Kidney (tissue), 14 donors: ENCODE measurements around the gene GPR61. TPM values are rescaled to one million over a fixed set of nuclear protein-coding genes. Genes with fewer than 3 reads are reported as not detected.

Experiments used
- DNase-seq, 5 donors: peaks; one replicate each; pipeline ENCODE4 v3.0.0-alpha.2; 2013 to 2020
- FAIRE-seq: peaks from 2 replicates; lab custom pipeline; 2012; peaks lifted over from hg19 to GRCh38; lab: Jason Lieb, UNC
- H3K27ac ChIP-seq, 2 donors: one replicate each; pipeline ENCODE4 v1.7.0; 2013; ENCODE audit warnings: low read depth in 2 of 2, low read length in 2 of 2, inconsistent platforms in 1 of 2
- H3K27me3 ChIP-seq: one replicate; pipeline ENCODE4 v1.7.1; 2013; ENCODE audit warnings: low read length, inconsistent platforms; ENCODE audit not compliant: control insufficient read depth, insufficient read depth
- H3K36me3 ChIP-seq, 3 donors: one replicate each; pipeline versions ENCODE4 v1.7.0 to v1.7.1; 2013; ENCODE audit warnings: low read length in 3 of 3, control low read depth in 1 of 3, inconsistent platforms in 1 of 3; ENCODE audit not compliant: insufficient read depth in 3 of 3, control insufficient read depth in 2 of 3
- H3K4me1 ChIP-seq, 3 donors: one replicate each; pipeline versions ENCODE4 v1.7.0 to v1.7.1; 2013; ENCODE audit warnings: low read length in 3 of 3, inconsistent platforms in 1 of 3, low read depth in 1 of 3; ENCODE audit not compliant: control insufficient read depth in 2 of 3, insufficient read depth in 2 of 3
- H3K4me3 ChIP-seq, 3 donors: one replicate each; pipeline versions ENCODE4 v1.7.0 to v1.8.1; 2013; ENCODE audit warnings: low read length in 3 of 3, control low read depth in 1 of 3, inconsistent platforms in 1 of 3
- H3K9ac ChIP-seq, 3 donors: one replicate each; pipeline versions ENCODE4 v1.7.0 to v1.7.1; 2013; ENCODE audit warnings: low read length in 3 of 3, control low read depth in 1 of 3, inconsistent platforms in 1 of 3
- H3K9me3 ChIP-seq, 3 donors: one replicate each; pipeline versions ENCODE4 v1.7.0 to v1.7.1; 2013; ENCODE audit warnings: low read length in 3 of 3, control low read depth in 1 of 3, inconsistent platforms in 1 of 3; ENCODE audit not compliant: control insufficient read depth in 2 of 3, insufficient read depth in 1 of 3
- intact Hi-C: fragments of 100-400 bp; cut with DNase I; formaldehyde crosslinking; loops from one replicate; pipeline ENCODE4 v1.11.1; 2022
- polyA plus RNA-seq: library from polyadenylated mRNA; stranded (reverse); fragments of 350-450 nt; fragmentation: Illumina TruSeq; extraction: RNeasy Lipid Tissue Mini Kit (QIAGEN cat#74804); gene quantifications from one replicate; pipeline ENCODE4 v1.2.3, GENCODE V29; 2014; ENCODE audit warnings: low read depth, low replicate concordance; ENCODE audit not compliant: insufficient read depth
- total RNA-seq: library from RNA; stranded (reverse); fragmentation: NEBNext Ultra II Directional; extraction: Animal tissue kit (Norgen Biotek cat#: 25700); gene quantifications from one replicate; pipeline ENCODE4 v1.2.1, GENCODE V29; 2021
- TF ChIP-seq, protein P1 (sequence below): IDR thresholded peaks from 3 replicates; pipeline ENCODE4 v1.5.1; 2012; ENCODE audit warnings: mild to moderate bottlenecking, moderate library complexity, borderline replicate concordance; ENCODE audit not compliant: insufficient read depth; ENCODE audit errors: extremely low read depth
- donor health status: control.
- donor health status: control.
- donor health status: control.
- donor health status: control.
- donor health status: control.
- donor health status: DM: yes; HTN: yes; CAD: no.
- donor health status: Normal renal cell carcinoma (clear cell type).

Gene GPR61
- total and polyA plus RNA-seq, 2 donors from 2014 or later: not detected

DNA sequence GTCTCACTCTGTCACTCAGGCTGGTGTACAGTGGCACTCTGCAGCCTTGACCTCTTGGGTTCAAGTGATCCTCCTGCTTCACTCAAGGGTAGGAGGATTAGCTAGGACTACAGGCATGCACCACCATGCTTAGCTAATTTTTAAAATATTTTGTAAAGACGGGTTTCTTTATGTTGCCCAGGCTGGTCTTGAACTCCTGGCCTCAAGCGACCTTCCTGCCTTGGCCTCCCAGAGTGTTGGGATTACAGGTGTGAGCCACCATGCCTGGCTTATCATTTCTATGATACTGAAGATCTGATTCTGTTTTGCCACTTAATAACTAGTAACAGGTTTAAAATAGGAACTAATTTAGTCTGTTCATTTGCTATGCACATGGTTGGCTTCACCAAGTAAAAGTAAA lies 42.3 kb downstream of the GPR61 start:
- Histone ChIP-seq H3K36me3 (peaks cover 16 to 43% (median 21%) of the 10 kb centered on the region in 3 donors), H3K27me3 (no peaks in the 10 kb centered on the region), H3K4me1 (peaks cover 0 to 9% (median 0%) of the 10 kb centered on the region in 3 donors), H3K27ac (no peak overlapping the region), H3K9ac (no peak overlapping the region), H3K9me3 (no peaks in the 10 kb centered on the region), H3K4me3 (no peak overlapping the region)
- DNase-seq (no peak), FAIRE-seq (no peak)
- TF ChIP-seq, protein P1, sequence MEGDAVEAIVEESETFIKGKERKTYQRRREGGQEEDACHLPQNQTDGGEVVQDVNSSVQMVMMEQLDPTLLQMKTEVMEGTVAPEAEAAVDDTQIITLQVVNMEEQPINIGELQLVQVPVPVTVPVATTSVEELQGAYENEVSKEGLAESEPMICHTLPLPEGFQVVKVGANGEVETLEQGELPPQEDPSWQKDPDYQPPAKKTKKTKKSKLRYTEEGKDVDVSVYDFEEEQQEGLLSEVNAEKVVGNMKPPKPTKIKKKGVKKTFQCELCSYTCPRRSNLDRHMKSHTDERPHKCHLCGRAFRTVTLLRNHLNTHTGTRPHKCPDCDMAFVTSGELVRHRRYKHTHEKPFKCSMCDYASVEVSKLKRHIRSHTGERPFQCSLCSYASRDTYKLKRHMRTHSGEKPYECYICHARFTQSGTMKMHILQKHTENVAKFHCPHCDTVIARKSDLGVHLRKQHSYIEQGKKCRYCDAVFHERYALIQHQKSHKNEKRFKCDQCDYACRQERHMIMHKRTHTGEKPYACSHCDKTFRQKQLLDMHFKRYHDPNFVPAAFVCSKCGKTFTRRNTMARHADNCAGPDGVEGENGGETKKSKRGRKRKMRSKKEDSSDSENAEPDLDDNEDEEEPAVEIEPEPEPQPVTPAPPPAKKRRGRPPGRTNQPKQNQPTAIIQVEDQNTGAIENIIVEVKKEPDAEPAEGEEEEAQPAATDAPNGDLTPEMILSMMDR: no peak
- intact Hi-C loops: no loop called here

DNA sequence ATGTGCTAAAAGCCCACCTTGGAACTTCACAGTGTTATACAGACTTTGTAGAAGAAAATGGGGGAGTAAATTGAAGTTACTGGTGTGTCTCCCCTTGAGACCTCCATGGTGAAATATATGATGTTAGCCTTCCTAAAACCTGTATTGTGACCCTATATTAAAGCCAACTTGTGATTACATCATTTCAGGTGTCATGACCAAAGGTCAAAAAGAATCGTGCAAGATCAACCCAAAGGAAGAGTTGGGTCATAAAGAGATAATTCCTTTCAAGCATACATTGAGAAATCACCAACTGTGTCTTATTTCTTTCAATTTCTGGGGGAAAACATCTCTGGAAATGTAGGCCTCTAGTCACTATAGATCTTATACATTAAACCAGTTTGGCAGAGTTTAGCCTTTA lies 45.1 kb downstream of the GPR61 start:
- intact Hi-C loops: no loop called here
- H3K36me3 ChIP-seq: peaks cover 20 to 46% (median 25%) of the 10 kb centered on the region in 3 donors
- no peak overlapping the region for H3K27ac ChIP-seq
- no peak overlapping the region for H3K9ac ChIP-seq
- no peaks in the 10 kb centered on the region for H3K4me1 ChIP-seq
- FAIRE-seq (no peak), DNase-seq (no peak)
- TF ChIP-seq, protein P1: no peak
- H3K27me3 ChIP-seq: no peaks in the 10 kb centered on the region
- no peaks in the 10 kb centered on the region for H3K9me3 ChIP-seq
- H3K4me3 ChIP-seq: no peak overlapping the region

DNA sequence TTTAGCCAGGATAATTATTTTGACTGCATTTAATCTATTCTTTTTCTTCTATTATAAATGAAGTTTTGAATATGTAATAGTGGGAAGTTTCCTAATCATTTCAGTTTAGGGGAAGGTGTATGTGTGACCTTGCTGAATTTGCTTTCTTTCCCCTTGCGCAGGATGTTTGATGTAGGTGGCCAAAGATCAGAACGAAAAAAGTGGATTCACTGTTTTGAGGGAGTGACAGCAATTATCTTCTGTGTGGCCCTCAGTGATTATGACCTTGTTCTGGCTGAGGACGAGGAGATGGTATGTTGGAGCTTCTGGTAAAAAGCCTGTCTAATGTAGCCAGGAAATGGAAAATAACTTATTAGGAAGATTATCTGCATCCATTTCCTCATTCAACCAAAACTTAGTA lies 46.4 kb downstream of the GPR61 start:
- intact Hi-C loops: no loop called here
- H3K9me3 ChIP-seq: no peaks in the 10 kb centered on the region
- H3K27ac ChIP-seq: no peak overlapping the region
- TF ChIP-seq, protein P1: no peak
- peaks cover 14 to 42% (median 22%) of the 10 kb centered on the region in 3 donors for H3K36me3 ChIP-seq
- DNase-seq (no peak), FAIRE-seq (no peak)
- H3K4me3 ChIP-seq: no peak overlapping the region
- H3K27me3 ChIP-seq: no peaks in the 10 kb centered on the region
- H3K9ac ChIP-seq: no peak overlapping the region
- no peaks in the 10 kb centered on the region for H3K4me1 ChIP-seq

DNA sequence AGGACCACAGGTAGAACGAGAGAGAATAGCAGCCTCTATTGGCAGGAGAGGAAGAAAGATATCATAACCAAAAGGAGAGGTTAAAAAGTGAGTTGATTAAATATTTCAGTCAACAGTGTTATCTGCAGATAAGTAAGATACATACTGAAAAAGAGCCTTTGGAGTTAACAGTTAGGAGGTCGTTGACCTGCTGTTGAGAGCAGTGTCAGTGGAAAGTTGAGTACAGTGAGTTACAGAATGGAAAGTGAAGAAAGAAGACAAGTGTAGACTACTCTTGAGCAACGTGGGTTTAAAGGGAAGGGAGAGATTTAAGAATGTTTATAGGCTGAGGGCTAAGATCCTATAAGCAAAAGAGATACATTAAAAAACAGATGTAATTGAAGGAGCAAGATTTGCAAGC lies 49.5 kb downstream of the GPR61 start:
- Histone ChIP-seq H3K36me3 (peaks cover 24 to 37% (median 26%) of the 10 kb centered on the region in 3 donors), H3K27ac (no peak overlapping the region), H3K4me3 (no peak overlapping the region), H3K9ac (no peak overlapping the region), H3K4me1 (peaks cover 0 to 4% (median 0%) of the 10 kb centered on the region in 3 donors), H3K27me3 (no peaks in the 10 kb centered on the region), H3K9me3 (no peaks in the 10 kb centered on the region)
- intact Hi-C loops: no loop called here
- TF ChIP-seq, protein P1: no peak
- DNase-seq (no peak), FAIRE-seq (no peak)
